Measurements from ENCODE around the gene CHRND.

GRCh38 chr2:232488721-232489300 is 37.1 kb upstream of the CHRND start:
- TF ChIP-seq CTCF (IDR thresholded peaks at IDR 0.05; ENCODE audit: low read depth, low read length) (no peak), POLR2A (IDR thresholded peaks at IDR 0.05; ENCODE audit: extremely low read depth, insufficient read length) (no peak), MAX (IDR thresholded peaks at IDR 0.05; ENCODE audit: low read depth, low read length) (no peak)

All from NB4 (cell line).